Right renal cortex interstitium (tissue), 3 donors: Measurements from ENCODE around the gene CAPN5. TPM values are rescaled to one million over a fixed set of nuclear protein-coding genes. Genes with fewer than 3 reads are reported as not detected.

Experiments
- DNase-seq, 3 donors: peaks; one replicate each; pipeline ENCODE4 v3.0.0-alpha.2; 2013; ENCODE audit warnings: low read depth in 3 of 3, low spot score in 2 of 3
- polyA plus RNA-seq, 3 donors: library from polyadenylated mRNA; unstranded; fragments of 120-200 nt; gene quantifications; one replicate each; pipeline ENCODE4 v1.2.1, GENCODE V29; 2013; ENCODE audit not compliant: insufficient read length in 3 of 3

The CAPN5 gene
- polyA plus RNA-seq, 3 donors, result 20.7 to 24.5 (median 21.2) TPM

DNA sequence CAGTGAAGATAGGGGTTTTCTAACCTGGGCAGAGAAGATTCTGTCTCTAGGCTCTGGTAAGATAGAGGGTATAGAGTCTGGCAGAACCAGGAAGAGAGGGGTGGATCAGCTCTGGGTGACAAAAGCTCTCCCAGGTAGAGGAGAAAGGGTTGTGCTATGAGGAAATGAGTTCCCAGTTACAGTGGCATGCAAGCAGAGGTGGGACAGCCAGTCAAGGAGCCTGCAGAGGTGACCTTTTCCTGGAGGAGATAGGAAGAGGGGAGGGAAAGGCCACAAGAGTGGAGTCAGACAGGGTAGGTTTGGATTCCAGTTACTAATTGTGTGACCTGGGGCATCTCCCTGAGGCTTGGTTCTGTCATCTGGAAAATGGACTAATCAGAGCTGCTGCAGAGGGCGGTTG is 3.4 kb upstream of the CAPN5 start:
- DNase-seq, result no peak

DNA sequence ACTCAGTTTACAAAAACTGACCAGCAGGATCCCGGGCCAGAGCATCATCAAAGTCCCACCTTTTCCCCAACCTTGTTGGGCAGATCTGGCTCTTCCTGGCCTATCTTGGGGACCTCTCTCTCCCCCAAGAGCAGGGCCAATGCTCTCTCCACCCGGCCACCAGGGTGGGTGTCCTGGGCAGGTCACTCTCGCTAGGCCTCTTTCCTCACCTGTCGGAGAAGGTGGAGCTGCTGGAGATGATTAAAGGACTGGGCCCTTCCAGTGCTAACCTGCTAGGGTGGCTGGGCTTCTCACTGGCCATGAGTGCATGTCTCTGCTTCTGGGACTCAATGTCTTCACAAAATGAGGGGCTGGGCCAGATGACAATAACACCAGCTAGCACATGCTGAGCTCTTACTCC is 2.9 kb upstream of the CAPN5 start:
- no peak for DNase-seq

DNA sequence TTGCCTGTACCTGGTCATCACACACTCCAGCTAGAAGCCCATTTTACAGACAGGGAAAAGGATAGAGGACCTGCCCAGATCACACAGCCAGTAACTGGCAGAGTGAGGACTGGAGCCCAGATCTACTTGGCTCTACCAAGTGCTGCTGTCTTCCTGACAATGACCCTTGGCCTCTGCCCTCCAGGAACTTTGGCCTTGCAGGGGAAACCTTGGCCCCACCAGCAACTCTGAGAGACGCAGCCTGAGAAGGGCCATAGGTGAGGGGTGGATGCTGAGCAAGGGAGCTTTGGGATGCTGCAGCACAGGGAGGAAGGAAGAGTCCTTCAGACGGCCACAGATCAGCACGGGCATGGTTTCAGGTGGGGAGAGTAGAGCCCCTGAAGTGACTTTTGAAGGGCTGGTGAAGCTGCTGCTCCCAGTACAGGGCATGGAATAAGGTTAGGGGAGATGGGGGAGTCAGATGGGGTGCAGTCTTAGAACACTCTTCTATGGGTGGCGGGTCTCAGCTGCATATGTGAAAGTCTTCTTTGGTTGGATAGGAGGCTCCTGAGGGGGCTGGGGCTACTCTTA is 2.0 kb upstream of the CAPN5 start:
- DNase-seq, result no peak

DNA sequence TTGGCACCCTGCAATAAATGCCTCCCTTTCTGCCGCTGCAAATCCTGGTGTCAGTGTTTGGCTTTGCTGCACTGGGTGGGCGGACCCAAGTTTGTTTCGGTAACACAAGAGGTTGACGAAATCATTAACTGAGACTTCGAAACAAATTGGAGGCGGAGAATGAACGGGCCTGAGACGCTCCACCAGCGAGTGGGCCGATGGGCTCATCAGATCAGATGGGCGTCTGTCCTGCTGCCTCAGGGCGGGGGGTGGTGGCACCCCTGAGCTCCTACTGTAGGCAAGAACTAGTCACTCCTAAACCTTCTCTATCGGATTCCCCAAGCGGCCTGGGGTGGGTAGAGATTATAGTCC is 918 bp upstream of the CAPN5 start:
- no peak for DNase-seq

DNA sequence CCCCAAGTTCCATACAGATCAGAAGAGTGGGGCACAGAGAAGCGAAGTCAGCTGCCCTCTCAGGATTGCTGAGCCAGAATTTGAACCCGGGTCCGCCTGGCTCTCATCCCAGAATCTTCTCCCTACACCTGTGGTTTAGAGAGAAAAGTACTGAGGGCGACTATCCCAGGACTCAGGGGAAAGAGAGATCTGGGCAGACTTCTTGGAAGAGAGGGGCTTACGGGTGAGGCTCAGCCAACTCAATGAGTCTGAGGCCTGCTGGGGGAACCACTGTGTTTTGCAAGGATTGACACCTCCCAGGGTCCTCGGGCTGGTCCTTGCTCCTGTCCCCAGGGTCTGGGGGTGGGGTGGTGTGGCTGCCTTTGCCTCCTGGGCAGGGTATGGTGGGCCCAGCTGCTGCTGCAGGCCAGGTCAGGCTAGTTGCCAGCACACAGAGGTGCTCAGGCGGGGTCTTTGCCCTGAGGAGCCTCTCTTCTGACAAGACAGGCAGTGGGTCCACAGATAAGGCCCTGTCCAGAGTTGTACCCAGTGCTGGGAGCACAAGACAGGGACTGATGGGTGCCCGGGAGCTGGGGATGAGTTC is 1.2 kb downstream of the CAPN5 start:
- no peak for DNase-seq

DNA sequence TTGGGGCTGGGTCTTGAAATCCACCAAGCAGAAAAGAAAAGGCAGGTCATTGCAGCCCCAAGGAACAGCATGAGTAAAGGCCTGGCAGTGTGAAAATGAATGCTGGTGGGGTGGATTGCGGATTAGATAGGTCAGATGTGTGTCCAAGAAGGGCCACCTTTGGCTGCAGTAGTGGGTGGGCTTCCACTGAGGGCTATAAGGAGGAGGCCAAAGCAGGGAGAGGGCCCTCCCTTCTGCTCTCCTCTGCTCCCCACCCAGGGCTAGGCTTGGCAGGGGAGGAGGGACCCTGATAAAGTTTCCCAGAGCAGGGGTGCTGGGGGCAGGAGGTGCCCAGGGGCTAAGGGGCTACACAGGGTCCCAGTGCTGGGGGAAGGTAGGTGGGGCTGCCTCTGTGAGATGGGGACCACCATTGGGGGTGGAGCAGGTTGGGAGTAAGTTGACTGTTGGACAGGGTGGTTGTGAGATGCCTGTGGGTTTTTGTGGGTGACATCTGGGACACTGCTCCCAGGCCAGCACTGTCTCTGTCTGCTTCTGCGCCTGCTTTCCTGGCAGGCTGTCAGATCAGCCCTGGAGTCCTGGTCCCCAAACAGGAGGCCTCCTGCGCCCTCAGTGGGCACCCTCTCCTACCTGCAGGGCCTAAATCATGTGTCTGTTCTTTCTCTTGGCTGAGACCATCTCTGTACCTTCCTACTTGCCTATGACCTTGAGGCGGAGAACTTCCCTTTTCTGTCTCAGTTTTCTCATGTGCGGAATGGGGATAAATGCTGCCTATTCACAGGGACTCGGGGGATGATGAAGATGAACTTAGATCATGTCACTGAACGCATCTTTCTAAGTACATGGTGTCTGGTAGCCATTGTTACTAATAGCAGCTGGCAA is 1.9 kb downstream of the CAPN5 start:
- DNase-seq, result no peak

DNA sequence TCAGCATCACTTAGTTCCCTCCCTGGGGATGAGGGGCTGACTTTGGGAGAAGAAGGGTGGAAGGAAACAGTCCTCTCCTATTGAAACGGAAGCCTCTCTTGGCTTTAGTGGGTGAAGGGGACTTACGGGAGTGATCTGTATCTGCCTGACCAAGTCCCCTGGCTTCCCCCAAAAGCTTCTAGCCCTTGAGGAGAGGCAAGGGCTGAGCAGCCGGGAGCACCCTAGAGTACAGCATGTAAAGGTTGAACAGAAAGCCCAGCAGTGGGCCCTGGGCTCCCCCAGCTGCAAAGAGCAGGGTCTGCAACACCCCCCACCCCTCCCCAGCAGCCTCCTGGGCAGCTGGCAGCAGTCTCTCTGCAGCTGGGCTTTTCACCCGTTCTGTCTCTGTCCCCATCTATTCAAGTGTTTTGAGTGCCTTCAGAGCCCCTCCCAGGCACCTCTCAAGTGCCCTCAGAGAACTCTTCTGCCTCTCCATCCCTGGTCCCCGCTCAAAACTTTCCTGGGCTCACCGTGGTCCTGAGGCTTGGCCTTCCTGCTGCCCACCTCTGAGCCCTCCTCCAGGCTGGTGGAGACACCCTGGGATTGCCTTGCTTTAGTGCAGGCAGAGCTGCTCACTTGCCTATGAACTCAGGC is 2.7 kb downstream of the CAPN5 start:
- DNase-seq, result no peak

DNA sequence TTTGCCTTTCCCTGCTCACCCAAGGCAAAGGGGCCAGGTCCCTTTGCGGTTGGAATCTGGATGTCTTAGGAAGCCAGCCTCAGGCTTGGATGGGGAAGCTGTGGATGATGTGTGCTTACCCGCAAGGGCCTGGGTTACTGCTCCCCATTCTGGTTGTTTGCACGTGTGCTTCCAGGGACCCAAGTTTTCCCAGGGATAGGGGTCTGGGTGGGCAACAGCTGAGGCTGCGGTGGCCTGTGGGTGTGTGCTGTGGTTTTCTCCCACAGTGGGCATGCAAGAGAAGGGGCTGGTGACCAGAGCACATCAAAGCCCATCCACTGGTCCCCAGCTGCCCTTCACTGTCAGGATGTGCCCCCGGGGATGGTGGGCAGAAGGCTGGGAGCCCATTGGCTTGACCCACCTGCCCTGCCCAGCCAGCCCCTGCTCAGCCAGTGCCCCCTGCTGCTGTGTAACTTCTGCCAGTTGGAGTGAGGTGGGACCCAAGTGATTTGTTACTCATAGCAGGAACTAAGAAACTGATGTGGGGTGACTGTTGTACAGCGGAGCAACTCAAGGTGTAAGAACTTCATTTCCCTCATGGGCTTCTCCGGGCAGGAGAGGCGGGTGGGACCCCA is 3.3 kb downstream of the CAPN5 start:
- DNase-seq, result no peak

DNA sequence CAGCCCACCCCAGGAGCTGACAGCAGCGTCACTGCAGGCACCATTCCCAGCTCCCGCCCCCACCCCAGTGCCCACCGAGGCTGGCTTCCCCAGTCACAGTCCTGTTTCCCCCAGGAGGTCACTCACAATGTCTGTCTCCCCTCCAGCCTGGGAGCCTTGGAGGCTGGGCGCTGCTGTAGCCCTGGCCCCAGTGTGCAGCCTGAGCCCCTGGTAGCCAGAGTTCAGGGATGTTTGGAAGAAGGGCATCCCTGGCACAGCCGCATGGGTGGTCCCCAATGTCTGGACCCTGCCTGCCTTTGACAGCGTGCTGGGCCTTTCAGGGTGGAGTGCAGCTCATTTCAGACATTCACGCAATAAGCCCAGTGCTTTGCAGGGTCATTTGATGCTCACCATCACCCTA is 4.3 kb downstream of the CAPN5 start:
- no peak for DNase-seq

DNA sequence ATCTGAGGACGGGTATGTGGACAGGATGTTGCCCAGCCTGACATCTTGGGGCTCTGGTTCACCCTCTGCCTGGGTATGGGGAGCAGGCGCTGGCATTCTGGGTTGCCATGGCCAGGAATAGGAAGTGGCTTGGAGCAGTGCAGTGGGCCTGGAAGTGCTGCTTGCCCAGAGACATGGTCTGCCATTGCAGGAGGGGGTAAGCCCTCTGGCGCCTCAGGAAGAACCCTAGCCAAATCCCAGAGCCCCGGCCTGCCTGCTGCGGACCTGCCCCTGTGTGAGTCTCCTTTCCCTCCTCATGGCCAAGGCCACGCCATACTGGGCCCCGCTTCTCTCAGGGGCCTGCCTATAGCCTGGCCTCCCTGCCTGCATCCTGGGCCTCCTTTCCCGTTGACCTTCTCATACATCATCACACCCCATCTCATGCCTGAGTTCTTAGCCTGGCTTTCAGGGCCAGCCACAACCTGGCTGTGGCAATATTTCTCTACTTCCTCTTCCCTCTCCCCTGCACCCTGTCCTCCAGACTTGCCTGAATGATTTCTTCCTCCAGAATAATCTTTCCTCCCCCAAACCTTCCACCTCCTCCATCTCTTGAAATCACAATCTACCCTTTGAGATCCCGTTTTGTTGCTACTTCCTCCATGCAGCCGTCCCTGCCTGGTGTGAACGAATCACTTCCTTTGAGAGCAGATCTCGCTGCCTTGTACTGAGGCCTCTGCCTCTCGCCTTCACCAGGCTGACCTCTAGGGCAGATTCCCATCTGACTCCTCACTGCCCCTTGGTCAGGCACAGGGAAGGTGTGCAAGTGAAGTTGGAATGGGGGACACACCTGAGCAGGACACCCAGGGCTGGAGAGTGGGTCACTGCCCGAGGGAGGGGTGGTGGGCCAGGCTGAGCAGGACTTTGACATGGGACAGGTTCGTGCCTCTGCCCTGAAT is 5.2 kb downstream of the CAPN5 start:
- DNase-seq, result no peak

DNA sequence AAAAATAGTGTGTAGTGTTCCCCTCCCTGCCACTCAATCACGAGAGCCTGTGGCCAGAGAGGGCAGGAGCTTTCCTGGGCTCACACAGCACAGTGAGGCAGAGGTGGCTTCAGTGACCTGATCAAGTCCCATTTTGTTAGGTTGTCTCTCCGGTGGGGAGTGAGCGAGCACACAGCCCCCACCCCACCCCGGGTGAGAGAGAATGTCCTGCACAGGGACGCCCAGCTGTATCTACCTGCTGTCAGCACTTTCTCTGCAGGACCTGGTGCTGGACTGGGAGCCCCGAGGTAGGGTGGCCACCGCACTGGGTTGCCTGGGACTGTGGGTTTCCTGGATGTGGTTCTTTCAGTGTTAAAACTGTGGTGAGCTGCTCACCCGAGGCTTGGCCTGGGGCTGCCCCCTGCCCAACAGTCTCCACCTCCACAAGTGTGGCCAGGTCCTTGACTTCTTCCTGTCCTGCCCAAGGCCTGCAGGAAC is 6.1 kb downstream of the CAPN5 start:
- DNase-seq, result no peak

DNA sequence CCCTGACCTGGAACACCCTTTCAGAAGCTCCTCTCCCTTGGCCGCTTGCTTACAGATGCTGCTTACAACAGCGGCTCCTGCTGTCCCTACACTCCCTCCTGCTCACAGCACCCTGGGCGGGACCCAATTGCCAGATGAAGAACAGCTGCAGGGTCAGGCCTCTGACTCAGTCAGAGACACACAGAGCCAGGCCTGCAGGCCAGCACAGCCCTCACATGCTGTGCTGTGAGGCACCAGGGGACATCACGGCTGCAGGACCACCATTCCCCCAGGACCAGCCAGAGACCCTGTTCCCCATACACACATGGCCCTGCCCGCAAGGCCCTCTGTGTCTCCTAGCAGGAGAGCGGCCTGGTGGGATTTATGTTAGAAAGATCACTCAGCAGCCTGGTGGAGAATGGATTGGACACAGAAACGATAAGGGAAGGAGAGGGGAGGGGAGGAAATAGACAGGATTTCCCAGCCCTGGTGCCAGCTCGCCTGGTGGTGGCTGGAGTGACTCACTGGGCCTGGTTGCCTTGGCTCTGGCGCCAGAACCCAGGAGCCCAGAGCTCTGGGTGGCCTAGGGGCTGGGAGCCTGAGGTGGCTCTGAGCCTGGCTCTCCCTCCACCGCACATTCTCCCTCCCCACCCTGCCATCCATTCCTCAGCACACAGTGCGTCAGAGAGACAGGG is 6.7 kb downstream of the CAPN5 start:
- peak; percentile 57 to 67 (median 63) for DNase-seq

DNA sequence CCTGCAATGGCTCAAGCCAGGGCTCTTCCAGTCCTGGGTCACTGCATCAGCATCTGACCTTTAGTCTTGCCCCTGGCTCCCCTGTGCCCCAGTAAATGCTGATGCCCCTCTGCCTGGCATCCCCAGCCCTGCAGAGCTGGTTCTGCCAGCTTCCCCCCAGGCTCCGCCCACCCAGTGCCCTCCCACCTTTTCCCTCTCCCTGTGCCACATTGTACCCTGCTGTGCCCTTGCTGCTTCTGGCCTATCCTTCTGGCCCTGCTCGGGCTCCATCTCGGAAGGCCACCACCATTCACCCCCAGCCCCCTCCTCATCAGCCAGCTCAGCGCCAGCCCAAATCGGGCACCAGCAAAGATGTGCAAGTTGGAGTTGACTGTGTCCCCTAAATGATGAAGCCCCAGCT is 7.4 kb downstream of the CAPN5 start:
- no peak for DNase-seq

DNA sequence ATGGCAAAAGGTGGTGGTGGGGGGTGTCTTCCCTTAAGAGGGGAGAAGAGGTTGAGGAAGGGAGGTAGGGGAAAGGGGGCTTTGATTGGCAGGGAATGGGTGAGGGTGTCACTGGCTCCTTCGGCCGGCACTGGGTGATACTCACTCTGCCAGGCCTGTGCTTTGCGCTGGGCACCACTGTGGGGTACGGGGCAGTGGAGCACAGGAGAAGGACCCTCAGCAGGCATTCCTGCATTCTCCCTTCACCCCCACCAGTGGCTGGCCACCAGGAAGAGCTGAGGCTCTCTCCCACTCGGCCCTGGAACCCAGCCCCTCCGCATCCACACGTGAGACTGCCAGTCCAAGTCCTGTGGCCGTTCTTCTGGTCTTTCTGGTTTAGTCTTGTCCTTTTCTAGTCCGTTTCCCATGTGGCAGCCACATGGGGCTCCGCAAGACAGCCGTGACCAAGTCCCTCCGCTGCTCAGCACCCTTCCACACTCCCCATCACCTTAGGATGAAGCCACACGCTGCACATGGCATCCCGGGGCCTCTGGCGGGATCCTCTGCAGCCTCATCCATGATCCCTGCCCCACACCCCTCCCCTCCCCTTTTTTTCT is 8.0 kb downstream of the CAPN5 start:
- no peak for DNase-seq

DNA sequence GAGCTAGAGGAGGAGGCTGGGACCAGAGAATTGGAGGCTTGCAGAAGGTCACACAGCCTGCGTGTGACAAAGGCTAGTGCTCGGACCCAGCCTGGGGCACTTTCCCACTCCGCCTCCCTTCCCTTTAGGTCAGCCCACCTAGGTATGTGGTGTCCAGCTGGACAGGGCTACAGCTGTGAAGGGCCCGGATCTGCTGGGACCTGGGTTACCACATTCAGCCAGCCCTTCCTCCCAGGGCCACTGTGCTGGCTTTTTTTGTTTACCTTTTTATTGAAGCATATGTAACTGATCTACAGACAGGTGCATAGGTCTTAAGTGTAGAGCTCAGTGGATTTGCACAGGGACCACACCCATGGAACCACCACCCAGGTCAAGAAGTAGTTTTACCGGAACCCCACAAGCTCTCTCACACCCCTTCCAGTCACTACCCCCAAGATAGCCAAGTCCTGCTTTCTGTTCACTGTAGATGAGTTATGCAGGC is 8.7 kb downstream of the CAPN5 start:
- no peak for DNase-seq

DNA sequence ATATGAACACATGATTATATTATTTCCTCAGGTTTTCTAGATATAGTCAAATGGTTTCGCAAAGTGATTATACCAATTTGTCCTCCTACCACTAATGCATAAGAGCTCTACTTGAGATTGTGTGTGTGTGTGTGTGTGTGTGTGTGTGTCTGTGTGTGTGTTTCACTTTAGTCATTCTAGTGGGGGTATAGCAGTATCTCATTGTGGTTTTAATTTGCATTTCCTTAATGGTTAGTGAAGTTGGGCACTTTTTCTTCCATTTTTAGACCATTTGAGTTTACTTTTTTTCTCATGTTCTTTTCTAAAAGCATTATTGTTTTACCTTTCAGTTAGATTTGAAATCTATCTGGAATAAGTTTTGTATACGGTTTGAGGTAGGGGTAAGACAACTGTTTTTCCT is 12.9 kb downstream of the CAPN5 start:
- no peak for DNase-seq

DNA sequence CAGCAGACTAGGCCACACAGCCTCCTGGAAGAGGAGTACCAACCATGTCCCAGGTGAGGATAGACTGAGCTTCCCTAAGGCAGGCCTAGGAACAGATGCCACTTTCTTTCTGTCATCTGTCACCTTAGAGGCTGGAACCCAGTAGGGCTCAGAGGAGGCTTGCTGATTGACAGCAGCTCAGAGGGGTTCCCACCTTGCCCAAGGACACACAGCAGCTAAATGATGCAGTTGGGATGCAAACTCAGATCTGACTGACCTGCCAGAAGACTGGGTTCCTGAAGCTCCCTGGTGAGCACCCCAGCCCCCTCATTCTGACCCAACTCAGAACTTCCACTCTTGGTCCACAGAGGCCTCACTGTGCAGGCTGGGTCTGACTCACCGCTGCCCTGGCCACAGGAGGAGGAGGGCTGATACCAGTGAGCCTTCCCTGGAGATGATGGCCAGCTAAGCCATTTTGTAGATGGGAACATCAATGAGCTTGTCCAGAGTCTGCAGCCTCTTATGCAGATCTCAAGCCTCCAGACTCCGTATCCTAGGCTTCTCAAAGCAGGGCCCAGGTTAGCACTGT is 14.0 kb downstream of the CAPN5 start:
- DNase-seq, result no peak

DNA sequence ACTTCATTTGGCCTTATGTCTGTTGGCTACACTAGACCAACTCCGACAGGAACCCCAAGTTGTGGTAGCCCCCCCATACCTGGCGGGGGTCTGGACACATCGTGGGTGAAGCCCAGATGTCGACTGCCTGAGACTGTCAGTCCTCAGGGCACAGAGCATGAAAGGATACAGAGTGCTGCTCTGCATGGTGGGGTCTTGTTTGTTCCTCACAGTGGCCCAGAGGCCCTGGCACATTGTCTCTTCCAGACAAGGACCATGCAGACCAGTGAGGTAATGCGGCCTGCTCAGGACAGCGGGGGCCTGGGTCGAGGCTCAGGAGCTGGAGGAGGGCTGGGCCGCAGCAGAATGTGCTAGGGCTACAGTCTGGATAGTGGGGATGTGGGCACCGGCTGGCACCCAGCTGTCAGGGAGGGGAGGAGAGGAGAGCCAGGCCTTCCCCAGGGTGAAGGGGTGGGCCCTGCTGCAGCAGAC is 14.6 kb downstream of the CAPN5 start:
- no peak for DNase-seq
